Activated CD4-positive, alpha-beta T cell treated with anti-CD3 and anti-CD28 coated beads for 48 hours (primary cell): ENCODE measurements around the gene MRPL20.
"Not testable (repeated sequence)": the region's sequence is repeated elsewhere in the genome, so short reads cannot be mapped to it uniquely, and the experiment has no call there.

Experiments
- DNase-seq: peaks from one replicate; pipeline ENCODE4 v3.0.0-alpha.2; 2020

MRPL20 gene

DNA sequence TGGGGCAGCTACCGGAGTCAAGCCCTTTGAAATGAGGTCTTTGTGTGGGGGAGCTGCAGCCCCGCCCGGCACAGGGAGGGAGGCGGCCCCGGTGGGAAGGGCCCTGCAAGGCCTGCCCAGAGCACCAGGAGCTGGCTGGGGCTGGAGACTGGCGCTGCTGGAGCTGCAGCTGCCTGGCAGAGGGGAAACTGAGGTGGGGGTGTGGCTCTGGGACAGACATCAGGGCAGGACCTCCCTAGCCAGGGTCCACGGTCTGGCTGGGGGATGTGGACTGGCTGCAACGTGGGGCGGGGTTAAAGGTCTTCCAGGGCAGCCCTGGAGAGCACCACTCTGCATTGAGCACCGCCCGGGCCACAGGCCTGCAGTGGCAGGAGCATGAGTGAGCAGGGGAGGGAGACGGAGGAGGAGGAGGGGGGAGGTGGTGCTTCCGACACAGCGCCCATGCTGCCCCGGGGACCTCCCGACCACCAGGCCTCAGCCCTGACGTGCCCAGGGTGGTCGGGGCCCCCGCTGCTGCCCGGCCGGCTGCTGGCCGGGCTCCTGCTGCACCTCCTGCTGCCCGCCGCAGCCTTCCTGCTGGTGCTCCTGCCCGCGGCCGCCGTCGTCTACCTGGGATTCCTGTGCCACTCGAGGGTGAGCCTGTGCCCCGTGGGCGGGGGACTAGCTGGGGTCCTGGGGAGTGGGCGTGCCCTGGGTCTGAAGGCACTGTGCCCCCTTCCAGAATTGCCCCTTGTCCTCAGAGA, 18.8 kb upstream of the MRPL20 start:
- no peak for DNase-seq

DNA sequence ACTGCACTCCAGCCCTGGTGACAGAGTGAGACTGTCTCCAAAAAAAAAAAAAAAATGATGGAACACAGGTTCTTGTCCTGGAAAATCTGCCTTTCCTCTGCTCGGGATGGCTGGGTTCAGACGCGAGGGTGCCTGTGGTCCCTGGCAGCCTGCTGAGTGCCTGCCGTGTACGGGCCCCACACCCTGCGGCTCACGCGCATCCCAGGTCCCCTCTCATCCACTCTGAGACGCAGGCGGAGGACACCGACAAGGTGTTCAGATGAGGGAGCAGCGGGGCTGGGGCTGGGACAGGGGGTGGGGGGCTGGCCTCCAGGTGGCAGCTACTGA, 18.3 kb upstream of the MRPL20 start:
- no peak for DNase-seq

DNA sequence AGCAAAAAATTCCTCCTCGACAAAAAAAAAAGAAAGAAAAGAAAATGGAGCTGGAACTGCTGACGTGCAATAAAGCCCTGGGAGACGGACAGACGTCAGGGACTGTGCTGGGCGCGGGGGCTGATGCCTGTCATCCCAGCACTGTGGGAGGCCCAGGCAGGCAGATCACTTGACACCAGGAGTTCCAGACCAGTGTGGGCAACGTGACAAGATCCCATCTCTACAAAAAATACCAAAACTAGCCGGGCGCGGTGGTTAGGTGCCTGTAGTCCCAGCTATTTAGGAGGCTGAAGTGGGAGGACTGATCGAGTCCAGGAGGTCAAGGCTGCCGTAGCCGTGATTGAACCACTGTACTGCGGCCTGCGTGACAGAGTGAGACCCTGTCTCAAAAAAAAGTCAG, 17.6 kb upstream of the MRPL20 start:
- DNase-seq: no peak

DNA sequence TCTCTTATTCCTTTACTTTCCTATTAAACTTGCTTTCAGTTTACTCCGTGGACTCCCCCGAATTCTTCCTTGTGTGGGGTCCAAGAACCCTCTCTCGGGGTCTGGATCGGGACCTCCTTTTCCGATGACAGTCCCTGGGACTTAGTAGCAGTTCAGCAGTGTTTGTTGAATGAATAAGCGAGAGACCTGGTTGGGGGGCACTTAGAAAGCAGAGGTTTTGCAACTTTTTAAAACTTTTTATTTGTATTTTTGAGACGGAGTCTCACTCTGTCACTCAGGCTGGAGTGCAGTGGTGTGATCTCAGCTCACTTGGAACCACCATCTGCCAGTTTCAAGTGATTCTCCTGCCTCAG, 16.1 kb upstream of the MRPL20 start:
- no peak for DNase-seq

DNA sequence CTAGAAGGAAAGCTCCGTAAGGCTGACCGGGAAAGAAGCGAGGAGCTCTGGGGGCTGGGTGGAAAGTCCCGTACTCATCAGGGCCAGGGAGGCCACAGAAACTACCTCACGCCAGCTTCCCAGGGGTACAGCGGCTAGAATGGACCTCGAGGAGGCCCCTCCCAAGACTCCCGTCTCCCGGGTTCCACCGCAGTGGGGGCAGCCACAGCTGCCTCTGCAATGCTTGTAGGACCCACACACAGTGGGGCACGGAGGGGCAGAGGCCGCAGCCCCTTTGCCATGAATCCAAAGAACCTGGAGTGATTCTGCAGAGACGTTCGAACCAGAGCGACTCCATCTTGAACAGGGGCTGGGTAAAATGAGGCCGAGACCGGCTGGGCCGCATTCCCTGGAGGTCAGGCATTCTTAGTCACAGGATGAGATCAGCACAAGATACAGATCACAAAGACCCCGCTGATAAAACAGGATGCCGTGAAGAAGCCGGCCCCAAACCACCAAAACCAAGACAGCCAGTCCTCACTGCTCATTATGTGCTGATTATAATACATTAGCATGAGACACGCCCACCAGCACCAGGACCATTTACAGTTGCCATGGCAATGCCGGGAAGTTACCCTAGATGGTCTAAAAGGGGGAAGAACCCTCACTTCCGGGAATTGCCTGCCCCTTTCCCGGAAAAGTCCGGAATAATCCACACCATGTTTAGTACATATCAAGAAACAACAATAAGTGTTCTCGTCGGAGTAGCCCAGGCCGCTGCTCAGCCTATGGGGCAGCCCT, 15.6 kb upstream of the MRPL20 start:
- DNase-seq: no peak

DNA sequence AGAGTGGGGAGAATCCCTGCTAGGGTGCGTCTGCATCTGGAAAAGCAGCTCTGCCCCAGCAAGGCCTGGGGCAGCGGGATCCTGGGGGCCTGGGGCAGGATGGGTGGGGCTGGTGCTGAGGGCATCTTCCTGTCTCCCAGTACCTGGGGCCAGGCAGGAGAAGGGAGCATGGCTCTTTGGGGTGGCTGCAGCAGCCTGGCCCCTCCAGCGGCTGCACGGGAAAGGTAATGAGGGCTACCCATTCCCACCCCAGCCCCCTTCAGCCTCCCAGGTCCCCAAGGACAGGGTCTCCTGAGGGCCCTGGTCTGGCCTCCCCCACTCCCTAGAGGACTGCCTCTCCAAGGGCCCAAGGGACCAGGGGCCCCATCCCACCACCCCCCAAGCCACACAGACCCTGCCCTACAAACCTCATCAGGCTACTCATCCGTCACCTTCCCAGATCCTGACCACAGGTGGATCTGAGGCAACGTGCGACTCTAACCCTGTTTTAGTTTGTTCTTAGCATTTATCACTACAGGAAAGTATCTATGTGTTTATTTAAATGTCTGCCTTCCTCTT, 14.9 kb upstream of the MRPL20 start:
- no peak for DNase-seq

DNA sequence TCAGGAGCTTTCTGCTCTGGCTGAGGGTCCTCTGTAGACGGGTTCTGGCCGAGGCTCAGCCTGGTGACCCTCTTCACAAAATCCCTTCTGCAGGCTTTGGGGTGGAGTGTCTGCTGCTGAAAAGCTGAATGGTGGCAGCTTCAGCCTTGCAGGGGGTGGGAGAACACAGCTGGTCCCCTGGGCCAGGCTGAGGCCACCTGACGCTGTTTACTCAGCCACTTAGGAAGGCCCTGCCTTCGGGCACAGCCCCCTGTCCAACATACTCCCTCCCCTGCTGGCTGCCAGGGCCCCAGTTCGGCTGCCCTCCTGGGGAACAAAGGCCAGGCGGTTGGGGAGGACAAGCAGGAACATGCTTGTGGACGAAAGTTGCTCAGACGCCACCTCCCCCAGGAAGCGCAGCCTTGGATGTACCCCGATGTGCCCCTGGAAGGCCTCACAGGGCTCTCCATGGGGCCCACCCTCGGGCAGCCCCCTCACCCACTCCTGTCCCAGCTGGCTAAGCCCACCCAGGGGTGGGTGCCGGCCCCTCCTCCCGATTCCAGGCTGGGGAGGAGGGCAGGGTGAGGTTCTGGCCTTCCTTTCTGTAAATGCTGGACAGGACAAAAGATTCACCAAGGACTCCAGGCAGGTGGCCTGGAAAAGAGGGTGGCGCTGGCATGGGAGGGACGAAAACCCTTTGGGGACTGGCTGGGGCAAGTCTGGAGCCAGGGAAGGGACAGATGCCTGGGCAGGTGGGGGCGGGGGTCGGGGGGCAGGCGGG, 14.2 kb upstream of the MRPL20 start, which contains the start of gene ANKRD65:
TSS of gene ANKRD65 (minus strand) at position 130 of the 760 bp plus-strand sequence. CDS start 271 bp downstream, outside the sequence.
- no peak for DNase-seq

DNA sequence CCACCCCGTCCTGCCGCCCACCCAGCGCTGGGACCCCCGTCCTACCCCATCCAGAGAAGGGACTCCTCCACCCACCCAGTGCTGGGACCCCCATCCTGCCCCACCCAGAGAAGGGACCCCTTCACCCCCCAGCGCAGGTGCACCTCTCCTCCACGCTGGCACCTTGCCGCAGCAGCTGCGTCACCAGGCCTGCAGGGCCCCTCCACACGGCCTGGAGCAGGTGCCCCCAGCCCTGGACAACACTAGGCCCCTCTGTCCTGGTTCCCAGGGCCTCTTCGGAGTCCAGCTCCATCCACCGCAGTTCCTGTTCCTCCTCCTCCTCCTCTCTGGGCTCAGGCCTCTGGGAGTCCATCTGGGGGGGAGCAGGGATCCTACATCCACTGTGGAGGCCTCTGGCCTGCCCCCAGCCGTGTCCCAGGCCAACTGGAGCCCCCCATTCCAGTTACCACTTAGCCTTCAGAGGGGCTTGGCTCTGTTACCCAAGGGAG, 13.6 kb upstream of the MRPL20 start:
- DNase-seq: no peak

DNA sequence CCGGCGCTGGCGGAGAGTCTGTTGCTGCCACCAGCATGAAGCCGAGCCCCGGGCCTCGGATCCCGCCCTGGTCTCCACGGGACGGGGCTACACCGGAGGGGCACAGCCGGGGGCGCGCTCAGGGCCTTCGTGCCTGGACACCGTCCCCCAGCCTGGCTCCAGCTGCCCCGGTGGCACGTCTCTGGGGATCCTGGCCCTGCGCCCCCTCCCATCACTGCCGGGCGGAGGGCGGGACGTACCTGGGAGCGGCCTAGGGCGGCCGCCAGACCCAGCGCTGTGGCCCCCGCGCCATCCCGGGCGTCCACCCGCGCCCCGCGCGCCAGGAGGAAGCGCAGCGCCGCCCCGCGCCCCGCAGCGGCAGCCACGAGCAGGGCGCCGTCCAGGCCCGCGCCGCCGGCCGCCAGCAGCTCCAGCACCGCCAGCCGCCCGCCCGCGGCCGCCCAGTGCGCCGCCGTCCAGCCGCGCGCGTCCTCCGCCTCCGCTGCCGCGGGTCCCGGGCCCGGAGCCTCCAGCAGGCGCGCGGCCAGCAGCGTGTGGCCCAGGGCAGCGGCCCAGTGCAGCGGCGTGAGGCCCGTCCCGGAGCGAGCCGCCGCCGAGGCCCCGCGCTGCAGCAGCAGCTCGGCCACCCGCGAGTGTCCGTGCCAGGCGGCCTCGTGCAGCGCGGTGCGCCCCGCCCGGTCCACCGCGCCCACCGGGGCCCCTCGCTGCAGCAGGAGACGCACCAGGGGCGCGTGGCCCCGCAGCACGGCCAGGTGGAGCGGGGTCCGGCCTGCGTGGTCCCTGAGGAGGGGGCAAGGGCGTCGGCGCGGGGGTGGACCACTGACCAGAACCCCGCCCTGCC, 12.9 kb upstream of the MRPL20 start:
- DNase-seq: no peak

DNA sequence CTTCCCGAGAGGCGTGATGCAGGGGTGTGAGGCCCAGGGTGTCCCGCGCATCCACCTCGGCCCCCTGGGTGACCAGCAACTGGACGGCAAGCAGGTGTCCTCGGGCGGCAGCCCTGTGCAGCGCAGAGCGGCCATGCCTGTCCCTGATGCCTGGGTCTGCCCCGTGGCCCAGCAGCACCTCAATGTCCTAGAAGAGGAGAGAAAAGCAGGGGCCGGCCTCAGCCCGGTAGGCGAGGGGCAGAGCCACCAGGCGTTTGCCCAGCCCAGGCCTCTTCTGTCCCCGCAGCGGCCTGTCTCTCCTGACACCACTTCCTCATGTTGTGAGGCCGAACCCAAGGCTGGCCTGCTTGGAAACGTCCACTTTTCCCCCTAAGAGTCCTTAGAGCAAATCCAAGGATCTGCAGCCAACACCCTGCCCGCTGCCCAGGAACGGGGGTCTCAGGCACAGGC, 12.3 kb upstream of the MRPL20 start:
- no peak for DNase-seq

DNA sequence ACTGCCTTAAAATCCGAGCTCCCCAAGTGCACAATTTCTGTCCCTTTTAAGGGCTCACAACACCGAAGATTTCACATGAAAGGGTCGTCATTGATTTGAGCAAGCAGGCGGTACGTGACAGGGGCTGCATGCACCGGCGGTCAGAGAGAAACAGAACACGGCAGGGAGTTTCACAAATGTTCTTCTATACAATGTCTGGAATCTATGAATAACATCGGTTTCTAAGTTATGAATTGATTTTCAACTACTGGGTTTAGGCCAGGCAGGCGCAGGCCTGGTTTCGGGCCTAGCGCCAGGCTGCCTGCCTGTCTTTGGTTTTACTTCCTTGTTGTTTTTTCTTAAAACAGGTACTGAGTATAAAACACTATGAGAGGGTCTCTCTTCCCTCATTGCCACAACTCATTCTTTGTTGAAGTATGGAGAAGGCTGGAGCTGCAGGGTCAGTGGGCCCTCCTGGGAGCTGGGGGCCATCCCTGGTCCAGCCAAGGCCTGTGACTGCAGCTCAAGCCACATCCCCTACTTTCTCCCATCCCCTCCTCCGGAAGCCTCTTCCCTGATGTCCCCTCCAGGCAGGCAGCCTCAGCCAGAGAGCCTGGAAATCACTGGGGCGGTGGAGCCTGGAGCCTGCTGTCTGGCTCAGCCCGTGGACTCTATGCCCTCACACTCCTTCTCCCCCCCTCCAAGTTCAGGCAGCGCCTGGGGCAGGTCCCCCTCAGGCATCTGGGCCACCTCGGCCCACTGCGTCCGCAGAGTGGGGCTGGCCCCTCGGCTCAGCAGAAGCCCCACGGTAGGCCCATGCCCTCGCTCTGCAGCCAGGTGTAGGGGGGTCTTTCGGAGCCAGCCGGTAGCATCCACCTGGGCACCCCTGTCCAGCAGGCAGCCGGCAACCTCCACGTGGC, 11.6 kb upstream of the MRPL20 start:
- no peak for DNase-seq

DNA sequence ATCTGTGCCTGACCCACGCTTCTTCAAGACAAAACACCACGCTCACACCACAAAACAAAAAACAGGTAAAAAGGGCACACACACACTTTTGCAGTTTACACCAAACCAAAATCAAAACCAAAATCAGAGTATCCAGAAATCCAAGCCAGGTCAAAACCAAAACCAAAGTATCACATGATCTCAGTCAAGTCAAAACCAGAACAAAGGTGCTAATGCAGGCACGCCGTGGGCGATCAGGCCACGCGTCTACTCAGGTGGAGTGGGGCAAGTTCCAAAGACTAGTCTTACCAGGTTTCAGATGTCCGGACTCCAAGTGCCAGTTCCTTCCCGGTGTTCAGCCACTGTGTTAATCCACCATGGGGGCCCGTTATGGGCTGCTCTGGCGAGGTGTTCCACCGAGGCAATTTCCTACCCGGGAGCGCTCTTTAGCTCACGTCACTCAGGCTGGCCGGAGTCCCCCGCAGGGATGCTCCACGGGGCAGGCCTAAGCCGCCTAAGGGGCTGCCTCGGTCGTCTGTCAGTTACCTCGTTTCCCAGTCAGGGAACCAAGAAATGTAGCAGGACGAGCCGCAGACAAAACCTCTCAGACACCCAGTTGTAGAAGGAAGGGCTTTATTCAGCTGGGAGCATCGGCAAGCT, 10.9 kb upstream of the MRPL20 start:
- peak; percentile 21 for DNase-seq

DNA sequence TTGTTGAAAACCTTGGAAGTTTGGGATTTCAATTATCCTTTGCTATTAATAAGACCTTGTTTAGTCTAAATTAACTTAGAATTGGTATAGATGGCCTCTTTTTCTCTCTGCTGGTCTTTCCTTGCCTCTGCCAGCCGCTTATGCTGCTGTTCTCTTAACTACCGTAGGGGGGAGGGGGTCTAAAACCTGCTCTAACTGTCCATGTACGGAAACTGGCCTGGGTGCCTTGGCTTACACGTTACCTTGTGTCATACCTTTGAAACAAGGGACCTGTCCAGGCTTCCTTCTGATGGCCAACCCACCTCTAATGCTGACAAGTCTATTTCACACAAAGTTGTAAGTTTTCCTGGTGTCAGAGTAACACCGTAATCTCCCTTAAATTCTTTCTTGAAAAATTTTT, 10.3 kb upstream of the MRPL20 start:
- not testable (repeated sequence) for DNase-seq

DNA sequence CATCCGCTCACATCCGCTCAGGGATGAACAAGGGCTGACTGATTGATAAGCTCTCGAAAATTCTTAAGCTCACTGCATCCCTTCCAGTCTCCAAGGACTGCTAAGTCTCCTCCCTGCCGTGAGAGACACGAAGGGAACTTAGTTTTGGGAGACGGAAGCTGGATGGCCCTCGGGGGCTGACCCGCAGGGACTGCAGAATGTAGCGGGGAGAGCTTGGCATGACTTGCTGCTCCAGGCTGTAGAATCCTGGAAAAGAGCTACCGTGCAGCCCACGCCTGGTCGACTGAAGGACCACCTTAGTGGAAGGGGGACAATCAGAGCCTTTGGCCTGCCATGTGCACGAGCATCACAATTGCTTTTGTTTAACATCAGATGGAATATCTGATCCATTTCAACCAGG, 8.7 kb upstream of the MRPL20 start:
- DNase-seq: no peak

DNA sequence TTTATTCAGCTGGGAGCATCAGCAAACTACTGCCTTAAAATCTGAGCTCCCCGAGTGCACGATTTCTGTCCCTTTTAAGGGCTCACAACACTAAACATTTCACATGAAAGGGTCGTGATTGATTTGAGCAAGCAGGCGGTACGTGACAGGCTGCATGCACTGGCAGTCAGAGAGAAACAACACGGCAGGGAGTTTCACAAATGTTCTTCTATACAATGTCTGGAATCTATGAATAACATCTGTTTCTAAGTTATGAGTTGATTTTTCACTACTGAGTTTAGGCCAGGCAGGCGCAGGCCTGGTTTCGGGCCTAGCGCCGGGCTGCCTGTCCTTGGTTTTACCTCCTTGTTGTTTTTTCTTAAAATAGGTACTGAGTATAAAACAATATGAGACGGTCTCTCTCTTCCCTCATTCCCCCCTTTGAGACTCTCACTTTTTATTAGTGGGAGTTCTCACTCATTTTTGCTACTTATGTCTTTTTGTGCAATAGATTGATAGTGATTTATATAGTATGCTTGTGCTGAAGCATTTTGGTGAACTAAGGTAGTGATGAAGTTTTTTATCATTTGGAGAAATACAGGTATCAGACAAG, 5.3 kb upstream of the MRPL20 start:
- DNase-seq: peak; percentile 48

DNA sequence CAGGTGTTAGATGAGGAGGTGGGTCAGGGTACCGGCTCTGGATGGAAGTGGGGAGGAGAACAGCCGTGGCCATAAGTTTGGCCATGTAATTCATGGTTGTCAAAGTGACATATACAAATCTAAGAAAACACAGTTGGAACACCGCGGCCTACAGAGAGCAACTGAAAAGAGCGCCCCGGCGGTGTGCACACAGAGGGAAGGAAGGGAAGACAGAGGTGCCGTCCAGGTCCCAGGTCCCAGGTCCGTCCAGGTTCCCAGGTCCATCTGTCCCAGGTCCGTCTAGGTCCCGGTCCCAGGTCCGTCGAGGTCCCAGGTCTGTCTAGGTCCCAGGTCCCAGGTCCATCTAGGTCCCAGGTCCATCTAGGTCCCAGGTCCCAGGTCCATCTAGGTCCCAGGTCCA, 4.5 kb upstream of the MRPL20 start:
- no peak for DNase-seq

DNA sequence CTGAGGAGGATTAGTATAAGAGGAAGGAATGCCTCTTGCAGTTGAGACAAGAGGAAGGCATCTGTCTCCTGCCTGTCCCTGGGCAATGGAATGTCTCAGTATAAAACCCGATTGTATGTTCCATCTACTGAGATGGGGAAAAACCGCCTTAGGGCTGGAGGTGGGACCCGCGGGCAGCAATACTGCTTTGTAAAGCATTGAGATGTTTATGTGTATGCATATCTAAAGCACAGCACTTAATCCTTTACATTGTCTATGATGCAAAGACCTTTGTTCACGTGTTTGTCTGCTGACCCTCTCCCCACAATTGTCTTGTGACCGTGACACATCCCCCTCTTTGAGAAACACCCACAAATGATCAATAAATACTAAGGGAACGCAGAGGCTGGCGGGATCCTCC, 3.1 kb upstream of the MRPL20 start:
- DNase-seq: not testable (repeated sequence)

DNA sequence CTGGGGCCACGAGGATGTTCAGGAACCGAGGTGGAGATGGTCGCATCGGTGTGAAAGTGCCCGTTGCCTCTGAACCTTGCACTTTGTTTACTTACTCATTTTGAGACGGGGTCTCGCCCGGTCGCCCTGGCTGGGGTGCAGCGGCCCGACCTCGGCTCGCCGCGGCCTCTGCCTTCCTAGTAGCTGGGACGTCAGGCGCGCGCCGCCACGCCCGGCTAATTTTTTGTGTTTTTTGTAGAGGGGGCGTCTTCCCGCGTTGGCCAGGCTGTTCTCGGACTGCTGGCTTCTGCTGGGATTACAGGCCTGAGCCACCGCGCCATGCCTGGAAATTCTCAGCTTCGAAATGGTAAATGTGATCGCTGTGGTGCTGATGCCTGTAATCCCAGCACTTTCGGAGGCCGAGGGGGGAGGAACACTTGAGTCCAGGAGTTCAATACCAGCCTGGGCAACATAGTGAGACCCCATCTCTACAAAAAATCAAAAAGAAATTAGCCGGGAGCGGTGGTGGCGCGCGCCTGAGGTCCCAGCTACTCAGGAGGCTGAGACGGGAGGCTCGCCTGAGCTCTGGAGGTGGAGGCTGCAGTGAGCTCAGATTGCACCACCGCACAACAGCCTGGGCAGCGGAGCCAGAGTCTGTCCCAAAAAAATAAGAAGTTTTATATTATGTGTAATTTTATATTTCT, 684 bp upstream of the MRPL20 start:
- peak; percentile 45 for DNase-seq

DNA sequence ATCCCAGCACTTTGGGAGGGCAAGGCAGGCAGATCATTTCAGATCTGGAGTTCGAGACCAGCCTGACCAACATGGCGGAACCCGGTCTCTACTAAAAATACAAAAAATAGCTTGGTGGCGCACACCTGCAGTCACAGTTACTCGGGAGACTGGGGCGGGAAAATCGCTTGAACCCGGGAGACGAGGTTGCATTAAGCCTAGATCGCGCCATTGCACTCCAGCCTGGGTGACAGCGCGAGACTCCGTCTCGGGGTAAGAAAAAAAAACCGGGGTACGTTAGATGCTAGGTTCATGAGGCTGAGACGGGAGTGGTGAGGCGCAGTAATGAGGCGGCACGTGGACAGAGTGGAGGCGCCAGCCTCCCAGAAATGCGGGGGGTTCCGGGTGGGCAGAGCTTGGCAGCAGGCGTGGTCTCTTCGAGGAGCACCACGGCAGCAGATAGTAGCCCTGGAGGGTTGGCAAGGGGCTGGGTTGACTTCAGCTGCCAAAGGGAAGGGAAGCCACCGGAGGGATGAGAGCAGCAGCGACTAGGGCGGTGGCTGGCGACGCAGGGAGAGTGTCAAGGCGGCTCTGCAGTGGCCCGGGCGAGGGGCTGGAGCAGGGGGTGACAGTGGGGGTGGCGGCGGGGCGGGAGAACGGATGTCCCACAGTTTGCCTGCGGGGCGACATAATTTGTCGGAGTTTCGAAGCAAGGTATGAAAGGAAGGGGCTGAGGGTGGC, 832 bp downstream of the MRPL20 start:
- DNase-seq: peak; percentile 30
